Testis (tissue), 3 donors: ENCODE data around the gene SPATA25. TPM values are rescaled to one million over a fixed set of nuclear protein-coding genes. Genes with fewer than 3 reads are reported as not detected.
A peak's percentile ranks its signal among the peaks of the same experiment; 100 is the strongest.

Experiments
- DNase-seq: peaks from one replicate; pipeline ENCODE4 v3.0.0-alpha.2; 2019
- H3K27ac ChIP-seq, 2 donors: fragments of 200-600 bp; sonication (generic); one replicate each; pipeline ENCODE4 v1.5.1; 2019
- H3K27me3 ChIP-seq: fragments of 200-600 bp; sonication (generic); one replicate; pipeline ENCODE4 v1.5.1; 2019
- H3K36me3 ChIP-seq: fragments of 200-600 bp; sonication (generic); one replicate; pipeline ENCODE4 v1.5.1; 2017; ENCODE audit warnings: low read depth; ENCODE audit errors: missing control alignments
- H3K4me1 ChIP-seq: fragments of 200-600 bp; sonication (generic); one replicate; pipeline ENCODE4 v1.5.1; 2019
- H3K4me3 ChIP-seq, 2 donors: fragments of 200-600 bp; sonication (generic); one replicate each; pipeline ENCODE4 v1.5.1; 2017 to 2019
- H3K9me3 ChIP-seq: fragments of 200-600 bp; sonication (generic); one replicate; pipeline ENCODE4 v1.5.1; 2017
- CTCF ChIP-seq, 3 experiments: fragments of 450-650 bp in 2 of 3; fragments of 200-600 bp in 1 of 3; sonication (generic) in 1 of 3; IDR thresholded peaks; one replicate each; pipeline ENCODE4 v1.5.1; 2016 to 2019; ENCODE audit warnings: antibody characterized with exemption in 3 of 3, mild to moderate bottlenecking in 2 of 3, moderate library complexity in 1 of 3
- POLR2A ChIP-seq: fragments of 450-650 bp; IDR thresholded peaks from one replicate; pipeline ENCODE4 v1.6.1; 2017; ENCODE audit warnings: antibody characterized with exemption, mild to moderate bottlenecking, moderate library complexity
- WGBS, 2 donors: methylation state at CpG; one replicate each; pipeline ENCODE4 v1.1.5; 2018; 5-methylcytosine and 5-hydroxymethylcytosine counted together
- intact Hi-C: fragments of 100-400 bp; cut with DNase I; formaldehyde crosslinking; loops from one replicate; pipeline ENCODE4 v1.15.1; 2023; ENCODE audit warnings: low total_unique reads
- polyA plus RNA-seq: library from polyadenylated mRNA; stranded (reverse); fragments of 350-450 nt; fragmentation: Illumina TruSeq; extraction: RNeasy Lipid Tissue Mini Kit (QIAGEN cat#74804); gene quantifications from one replicate; pipeline ENCODE4 v1.2.3, GENCODE V29; 2014; ENCODE audit warnings: low read depth, low replicate concordance; ENCODE audit not compliant: insufficient read depth
- total RNA-seq, 2 donors: library from RNA; depleted of rRNA; stranded (reverse); fragments of >200 nt; gene quantifications; one replicate each; pipeline ENCODE4 v1.2.3, GENCODE V29; 2016

SPATA25 gene
- total and polyA plus RNA-seq, 3 donors from 2014 or later = 14.9 to 59.4 (median 26.0) TPM

GRCh38 chr20:45872626-45873025, 14.8 kb downstream of the SPATA25 start:
- WGBS, 2 donors = 86 to 93% methylated on average over 4 of the region's 4 CpGs
- intact Hi-C loops = no loop called here
- Histone ChIP-seq H3K4me1 (peaks cover 4% of the 10 kb centered on the region), H3K27me3 (no peaks in the 10 kb centered on the region), H3K36me3 (no peaks in the 10 kb centered on the region), H3K9me3 (no peaks in the 10 kb centered on the region), H3K27ac (no peak overlapping the region), H3K4me3 (no peak overlapping the region)
- TF ChIP-seq CTCF (IDR thresholded peaks at IDR 0.05) (no peak), POLR2A (no peak)
- no peak for DNase-seq

DNA sequence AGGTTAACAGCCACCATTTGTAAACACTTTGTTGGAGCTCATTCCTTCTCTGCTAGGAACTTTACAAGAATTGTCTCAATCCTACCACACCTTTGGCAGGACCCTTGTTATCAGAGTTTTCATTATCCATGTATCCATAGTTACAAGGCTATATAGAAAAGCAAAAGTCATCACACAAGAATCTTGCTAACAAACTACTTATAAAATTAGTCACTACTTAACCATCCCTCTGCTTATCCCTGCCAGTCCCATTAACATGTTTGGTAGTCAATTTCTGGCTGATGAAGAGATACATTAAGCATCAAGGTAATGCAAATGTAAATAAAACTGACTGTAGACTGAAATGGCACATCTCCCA, 19.6 kb downstream of the SPATA25 start:
- Histone ChIP-seq H3K4me1 (peaks cover 9% of the 10 kb centered on the region), H3K27ac (peak overlapping the region; percentile 19 to 22), H3K4me3 (no peak overlapping the region), H3K36me3 (no peaks in the 10 kb centered on the region), H3K27me3 (no peaks in the 10 kb centered on the region), H3K9me3 (no peaks in the 10 kb centered on the region)
- no peak for DNase-seq
- intact Hi-C loops = no loop called here
- TF ChIP-seq CTCF (IDR thresholded peaks at IDR 0.05) (no peak), POLR2A (no peak)

- intact Hi-C loops = no loop called here
- H3K4me3 ChIP-seq = no peak overlapping the region
- H3K27me3 ChIP-seq = no peaks in the 10 kb centered on the region
- peak overlapping the region; percentile 19 to 22 for H3K27ac ChIP-seq
- no peak for DNase-seq
- H3K9me3 ChIP-seq = no peaks in the 10 kb centered on the region
- peaks cover 9% of the 10 kb centered on the region for H3K4me1 ChIP-seq
- H3K36me3 ChIP-seq = no peaks in the 10 kb centered on the region
- WGBS, 2 donors = 72 to 73% methylated on average over 6 of the region's 6 CpGs
- TF ChIP-seq POLR2A (no peak), CTCF (IDR thresholded peaks at IDR 0.05) (no peak)
Measured at GRCh38 chr20:45867136-45867818, 20.1 kb downstream of the SPATA25 start.

DNA sequence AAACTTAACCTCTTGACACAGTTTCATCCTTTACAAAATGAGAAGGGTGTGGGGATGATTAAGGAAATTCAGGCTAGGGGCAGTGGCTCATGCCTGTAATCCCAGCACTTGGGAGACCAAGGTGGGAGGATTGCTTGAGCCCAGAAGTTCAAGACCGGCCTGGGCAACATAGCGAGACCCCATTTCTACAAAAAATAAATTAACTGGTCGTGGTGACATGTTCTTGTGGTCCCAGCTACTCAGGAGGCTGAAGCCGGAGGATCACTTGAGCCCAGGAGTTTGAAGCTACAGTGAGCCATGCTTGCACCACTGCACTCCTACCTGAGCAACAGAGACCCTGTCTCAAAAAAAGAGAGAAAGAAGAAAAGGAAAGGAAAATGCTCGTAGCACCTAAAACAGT, 21.0 kb downstream of the SPATA25 start:
- intact Hi-C loops = no loop called here
- 86 to 93% methylated on average over 5 of the region's 5 CpGs for WGBS, 2 donors
- no peak for DNase-seq

More for the DNA sequence above, 21.0 kb downstream of the SPATA25 start:
- Histone ChIP-seq H3K9me3 (no peaks in the 10 kb centered on the region), H3K4me1 (peaks cover 9% of the 10 kb centered on the region), H3K4me3 (no peak overlapping the region), H3K36me3 (no peaks in the 10 kb centered on the region), H3K27me3 (no peaks in the 10 kb centered on the region), H3K27ac (no peak overlapping the region)
- TF ChIP-seq CTCF (IDR thresholded peaks at IDR 0.05) (no peak), POLR2A (no peak)
